NT2/D1 (cell line): Measurements from ENCODE around the gene PAQR3.

Experiments used
- DNase-seq: peaks from one replicate; pipeline ENCODE4 v3.0.0-alpha.2; 2011; ENCODE audit warnings: low read depth, low spot score
- H3K27me3 ChIP-seq: 2 replicates; pipeline ENCODE4 v1.6.0; 2011; ENCODE audit warnings: mild to moderate bottlenecking; ENCODE audit not compliant: insufficient read length, insufficient read depth
- H3K36me3 ChIP-seq: 2 replicates; pipeline ENCODE4 v1.6.1; 2011; ENCODE audit warnings: mild to moderate bottlenecking, low read length, mixed read lengths; ENCODE audit not compliant: insufficient read depth, insufficient read length
- H3K4me1 ChIP-seq: 2 replicates; pipeline ENCODE4 v1.5.1; 2011; ENCODE audit not compliant: insufficient read depth, insufficient read length
- H3K4me3 ChIP-seq: 2 replicates; pipeline ENCODE4 v1.5.1; 2011; ENCODE audit warnings: low read depth; ENCODE audit not compliant: insufficient read length
- H3K9ac ChIP-seq: 2 replicates; pipeline ENCODE4 v1.6.0; 2011; ENCODE audit warnings: low read depth; ENCODE audit not compliant: insufficient read length
- H3K9me3 ChIP-seq: 2 replicates; pipeline ENCODE4 v1.5.1; 2011; ENCODE audit warnings: mild to moderate bottlenecking, low read length; ENCODE audit not compliant: insufficient read depth
- SUZ12 ChIP-seq: IDR thresholded peaks from 2 replicates; pipeline ENCODE4 v1.6.1; 2011; ENCODE audit not compliant: insufficient read length, insufficient read depth; ENCODE audit errors: extremely low read depth
- YY1 ChIP-seq: IDR thresholded peaks from 2 replicates; pipeline ENCODE4 v1.6.1; 2011; ENCODE audit not compliant: insufficient read length, insufficient read depth
- ZNF274 ChIP-seq: IDR thresholded peaks from 2 replicates; pipeline ENCODE4 v1.6.1; 2011; ENCODE audit warnings: mild to moderate bottlenecking, low read depth, low read length

PAQR3 gene

DNA sequence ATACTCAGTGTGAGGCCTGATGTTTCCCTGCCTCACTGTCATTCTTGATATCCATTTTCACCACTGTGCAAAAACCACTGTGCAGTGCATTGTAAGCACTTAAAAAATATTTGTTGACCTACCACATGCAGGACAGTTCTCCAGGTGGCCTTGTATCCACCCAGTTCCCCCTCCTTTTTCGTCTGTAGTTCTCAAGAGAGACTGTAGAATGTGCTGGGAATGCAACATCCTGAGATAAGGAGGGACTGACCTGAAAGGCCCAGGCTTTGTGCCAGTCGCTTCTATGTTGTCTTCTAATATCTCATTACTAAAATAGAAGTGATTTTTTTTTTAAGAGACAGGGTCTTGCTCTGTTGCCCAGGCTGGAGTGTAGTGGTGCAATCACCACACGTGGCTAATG is 21.7 kb upstream of the PAQR3 start:
- Histone ChIP-seq H3K9me3 (peaks cover 7% of the 10 kb centered on the region; the same call in 1 of the 2 replicates), H3K4me1 (no peaks in the 10 kb centered on the region), H3K27me3 (no peaks in the 10 kb centered on the region), H3K9ac (no peak overlapping the region), H3K4me3 (no peak overlapping the region), H3K36me3 (no peaks in the 10 kb centered on the region)
- no peak for TF ChIP-seq YY1
- TF ChIP-seq ZNF274, result no peak
- TF ChIP-seq SUZ12, result no peak
- no peak for DNase-seq

DNA sequence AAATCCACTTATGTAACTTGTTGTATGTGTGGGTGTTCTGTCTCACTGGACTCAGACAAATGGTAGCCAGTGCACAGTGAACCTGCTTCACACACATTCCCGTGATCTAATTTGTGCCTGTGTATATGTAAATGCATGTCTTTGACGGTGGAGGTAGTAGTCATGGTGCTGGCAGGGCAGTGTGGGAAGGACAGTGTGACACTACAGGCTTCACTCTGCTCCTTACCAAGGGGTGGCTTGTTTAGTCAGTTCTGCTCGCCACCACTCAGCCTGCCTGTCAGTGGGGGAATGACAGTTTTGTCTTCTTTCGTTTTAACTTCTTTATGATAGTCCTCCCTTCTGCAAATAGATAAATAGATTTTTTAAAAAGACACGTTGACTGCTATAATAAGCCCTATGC is 17.7 kb upstream of the PAQR3 start:
- Histone ChIP-seq H3K9me3 (no peaks in the 10 kb centered on the region), H3K4me1 (no peaks in the 10 kb centered on the region), H3K27me3 (no peaks in the 10 kb centered on the region), H3K4me3 (no peak overlapping the region), H3K9ac (no peak overlapping the region), H3K36me3 (no peaks in the 10 kb centered on the region)
- DNase-seq, result no peak
- TF ChIP-seq SUZ12, result no peak
- TF ChIP-seq YY1, result no peak
- TF ChIP-seq ZNF274, result no peak

- no peak overlapping the region for H3K9ac ChIP-seq
- TF ChIP-seq YY1 (no peak), SUZ12 (no peak), ZNF274 (no peak)
- no peaks in the 10 kb centered on the region for H3K4me1 ChIP-seq
- H3K36me3 ChIP-seq, result no peaks in the 10 kb centered on the region
- no peaks in the 10 kb centered on the region for H3K27me3 ChIP-seq
- H3K9me3 ChIP-seq, result no peaks in the 10 kb centered on the region
- DNase-seq, result no peak
- H3K4me3 ChIP-seq, result no peak overlapping the region
Observed at GRCh38 chr4:78953769-78954666, 14.8 kb upstream of the PAQR3 start.

GRCh38 chr4:78953231-78953630 is 14.0 kb upstream of the PAQR3 start:
- H3K9ac ChIP-seq, result no peak overlapping the region
- no peak for DNase-seq
- no peaks in the 10 kb centered on the region for H3K4me1 ChIP-seq
- no peaks in the 10 kb centered on the region for H3K27me3 ChIP-seq
- no peaks in the 10 kb centered on the region for H3K36me3 ChIP-seq
- TF ChIP-seq SUZ12 (no peak), ZNF274 (no peak), YY1 (no peak)
- H3K9me3 ChIP-seq, result no peaks in the 10 kb centered on the region
- no peak overlapping the region for H3K4me3 ChIP-seq

DNA sequence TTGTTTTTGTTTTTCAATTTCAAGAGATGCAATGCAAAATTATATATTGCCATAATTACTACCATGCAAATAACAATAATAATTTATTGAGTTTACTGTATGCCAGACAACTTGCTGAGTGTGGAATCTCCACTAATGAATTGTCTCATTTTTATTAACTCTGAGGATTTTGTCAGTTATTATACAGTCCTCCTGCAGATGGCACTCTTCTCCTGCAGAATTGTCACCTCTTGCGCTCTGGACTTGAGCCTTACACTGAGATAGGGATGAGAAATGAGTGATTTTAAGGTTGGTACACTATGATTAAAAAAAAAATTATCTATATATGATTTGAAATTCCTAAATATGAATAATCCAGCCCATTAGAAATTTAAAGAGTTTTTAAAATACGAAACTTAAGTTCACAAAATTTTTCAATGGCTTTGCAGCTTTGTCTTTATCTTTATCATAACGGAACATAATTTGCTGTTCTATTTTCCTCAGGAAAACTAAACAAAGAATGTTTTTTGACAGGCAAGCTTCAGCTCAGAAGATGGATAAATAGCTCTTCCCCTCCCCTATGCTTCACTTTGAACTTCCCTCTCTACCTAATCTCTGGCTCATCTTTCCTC is 12.7 kb upstream of the PAQR3 start:
- Histone ChIP-seq H3K9me3 (no peaks in the 10 kb centered on the region), H3K4me1 (no peaks in the 10 kb centered on the region), H3K27me3 (no peaks in the 10 kb centered on the region), H3K36me3 (no peaks in the 10 kb centered on the region), H3K4me3 (no peak overlapping the region), H3K9ac (no peak overlapping the region)
- DNase-seq, result no peak
- TF ChIP-seq SUZ12 (no peak), YY1 (no peak), ZNF274 (no peak)

GRCh38 chr4:78949735-78950134 is 10.5 kb upstream of the PAQR3 start:
- Histone ChIP-seq H3K36me3 (no peaks in the 10 kb centered on the region), H3K27me3 (no peaks in the 10 kb centered on the region), H3K4me3 (no peak overlapping the region), H3K4me1 (no peaks in the 10 kb centered on the region), H3K9ac (no peak overlapping the region), H3K9me3 (no peaks in the 10 kb centered on the region)
- no peak for DNase-seq
- no peak for TF ChIP-seq ZNF274
- TF ChIP-seq SUZ12, result no peak
- TF ChIP-seq YY1, result no peak

DNA sequence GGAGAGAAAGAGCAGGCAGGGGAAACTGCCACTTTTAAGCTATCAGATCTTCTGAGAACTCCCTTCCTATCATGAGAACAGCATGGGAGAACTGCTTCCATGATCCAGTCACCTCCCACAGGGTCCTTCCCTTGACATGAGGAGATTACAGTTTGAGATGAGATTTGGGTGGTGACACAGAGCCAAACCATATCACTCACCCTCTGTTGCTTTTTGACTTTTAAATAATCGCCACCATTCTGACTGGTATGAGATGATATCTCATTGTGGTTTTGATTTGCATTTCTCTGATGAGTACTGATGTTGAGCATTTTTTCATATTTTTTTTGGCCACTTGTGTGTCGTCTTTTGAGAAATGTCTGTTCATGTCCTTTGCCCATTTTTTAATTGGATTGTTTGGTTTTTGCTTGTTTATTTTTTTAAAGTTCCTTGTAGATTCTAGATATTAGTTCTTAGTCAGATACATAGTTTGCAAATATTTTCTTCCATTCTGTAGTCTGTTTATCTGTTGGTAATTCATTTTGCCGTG is 6.5 kb upstream of the PAQR3 start:
- no peak for DNase-seq
- Histone ChIP-seq H3K4me3 (no peak overlapping the region), H3K9me3 (no peaks in the 10 kb centered on the region), H3K9ac (no peak overlapping the region), H3K27me3 (no peaks in the 10 kb centered on the region), H3K4me1 (no peaks in the 10 kb centered on the region), H3K36me3 (no peaks in the 10 kb centered on the region)
- no peak for TF ChIP-seq SUZ12
